Activated gamma-delta T cell treated with anti-CD3 and anti-CD28 coated beads, Interleukin-2, amount 50 U/mL, for 16 hours (primary cell): ENCODE results near the gene C1orf115.
"Not testable (repeated sequence)": the region's sequence is repeated elsewhere in the genome, so short reads cannot be mapped to it uniquely, and the experiment has no call there.

Source experiments
- DNase-seq: peaks from one replicate; pipeline ENCODE4 v3.0.0-alpha.2; 2020; ENCODE audit warnings: low read depth

The C1orf115 gene, protein sequence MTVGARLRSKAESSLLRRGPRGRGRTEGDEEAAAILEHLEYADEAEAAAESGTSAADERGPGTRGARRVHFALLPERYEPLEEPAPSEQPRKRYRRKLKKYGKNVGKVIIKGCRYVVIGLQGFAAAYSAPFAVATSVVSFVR

DNA sequence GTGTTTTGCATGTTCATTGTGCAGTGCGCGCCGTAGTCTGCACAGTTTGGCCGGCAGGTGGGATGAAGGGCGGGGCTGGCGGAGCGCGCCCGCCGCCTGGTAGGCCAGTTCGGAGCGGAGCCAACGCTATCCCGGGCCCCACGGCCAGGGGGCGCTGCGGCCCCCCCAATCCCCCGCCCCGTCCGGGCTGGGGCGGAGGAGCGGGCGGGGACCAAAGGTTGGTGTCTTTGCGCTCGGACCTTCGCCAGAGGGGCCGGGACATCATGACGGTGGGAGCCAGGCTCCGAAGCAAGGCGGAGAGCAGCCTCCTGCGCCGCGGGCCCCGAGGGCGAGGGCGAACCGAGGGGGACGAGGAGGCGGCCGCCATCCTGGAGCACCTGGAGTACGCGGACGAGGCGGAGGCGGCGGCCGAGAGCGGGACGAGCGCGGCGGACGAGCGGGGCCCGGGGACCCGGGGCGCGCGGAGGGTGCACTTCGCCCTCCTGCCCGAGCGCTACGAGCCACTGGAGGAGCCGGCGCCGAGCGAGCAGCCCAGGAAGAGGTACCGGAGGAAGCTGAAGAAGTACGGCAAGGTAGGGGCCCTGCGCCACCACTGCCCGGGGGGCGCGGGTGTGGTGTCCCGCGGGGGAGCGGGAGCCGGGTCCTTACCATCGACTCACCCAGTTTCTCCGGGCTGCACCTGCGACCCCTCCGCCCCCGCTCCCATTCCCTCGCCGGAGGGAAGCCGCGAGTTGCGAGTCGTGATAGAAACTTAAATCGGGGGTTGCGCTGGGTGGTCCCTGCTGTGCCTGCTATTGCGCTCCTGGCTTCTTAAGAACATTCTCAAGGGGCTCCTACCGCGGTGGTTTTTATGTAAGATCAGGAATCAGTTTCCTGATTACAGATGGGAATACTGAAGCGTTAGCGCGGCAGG is at the start of gene C1orf115:
Gene C1orf115 (plus strand): TSS at position 224 of the 913 bp plus-strand sequence. CDS start 40 bp downstream, at position 264.
- peak; percentile 40 for DNase-seq

- DNase-seq = no peak
Observed at GRCh38 chr1:220642285-220642684, 47.9 kb upstream of the C1orf115 start.

DNA sequence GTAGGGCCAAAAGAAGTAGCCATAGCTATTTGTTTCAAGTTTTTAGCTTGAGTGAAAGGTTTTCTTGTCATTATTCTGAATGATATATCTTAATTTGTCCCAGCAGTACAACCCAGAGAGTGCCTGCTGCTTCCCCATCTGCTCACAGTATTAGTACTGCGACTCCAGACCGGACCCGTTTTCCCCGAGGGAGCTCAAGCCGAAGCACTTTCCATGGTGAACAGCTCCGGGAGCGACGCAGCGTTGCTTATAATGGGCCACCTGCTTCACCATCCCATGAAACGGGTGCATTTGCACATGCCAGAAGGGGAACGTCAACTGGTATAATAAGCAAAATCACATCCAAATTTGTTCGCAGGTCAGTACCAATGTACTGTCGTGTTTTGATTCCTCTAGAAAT is 37.2 kb upstream of the C1orf115 start:
- no peak for DNase-seq

- DNase-seq = no peak
Observed at GRCh38 chr1:220655509-220655908, 34.7 kb upstream of the C1orf115 start.

GRCh38 chr1:220655961-220656740 is 34.0 kb upstream of the C1orf115 start:
- DNase-seq = no peak

- DNase-seq = no peak
Observed at GRCh38 chr1:220666349-220666748, 23.8 kb upstream of the C1orf115 start.

- no peak for DNase-seq
Observed at GRCh38 chr1:220669005-220669404, 21.2 kb upstream of the C1orf115 start.

GRCh38 chr1:220670365-220670764 is 19.8 kb upstream of the C1orf115 start:
- no peak for DNase-seq

DNA sequence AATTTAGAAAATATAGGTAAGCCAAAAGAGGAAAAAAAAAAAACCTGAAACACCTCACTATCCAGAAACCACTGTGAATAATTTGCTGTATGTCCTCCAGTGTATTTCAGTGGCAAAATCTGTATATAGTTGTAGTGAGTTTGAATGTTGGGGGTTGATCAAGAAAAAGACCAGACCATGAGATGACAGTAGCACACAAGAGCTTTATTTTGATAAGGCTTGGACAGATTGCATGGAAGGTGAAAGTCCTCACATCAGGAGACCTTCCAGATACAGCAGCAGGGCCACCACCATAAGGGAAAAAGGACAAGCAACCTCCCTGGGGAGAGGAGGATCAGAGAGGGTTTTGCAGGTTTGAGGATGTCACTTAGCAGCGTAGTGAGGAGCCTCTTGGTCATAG is 16.2 kb upstream of the C1orf115 start:
- no peak for DNase-seq

DNA sequence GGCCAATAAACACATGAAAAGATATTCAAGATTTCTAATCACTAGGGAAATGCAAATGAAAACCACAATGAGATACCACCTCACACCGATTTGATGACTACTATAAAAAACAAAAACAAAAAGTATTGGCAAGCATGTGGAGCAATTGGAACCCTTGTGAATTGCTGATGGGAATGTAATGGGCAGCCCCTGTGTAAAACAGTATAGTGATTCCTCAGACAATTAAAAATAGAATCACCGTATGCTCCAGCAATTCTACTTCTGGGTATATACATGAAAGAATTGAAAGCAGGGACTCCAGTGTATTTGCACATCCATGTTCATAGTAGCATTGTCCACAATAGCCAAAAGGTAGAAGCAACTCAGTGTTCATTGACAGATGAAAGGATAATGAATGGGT is 12.9 kb upstream of the C1orf115 start:
- DNase-seq = no peak

GRCh38 chr1:220680085-220680687 is 10.0 kb upstream of the C1orf115 start:
- DNase-seq = no peak

DNA sequence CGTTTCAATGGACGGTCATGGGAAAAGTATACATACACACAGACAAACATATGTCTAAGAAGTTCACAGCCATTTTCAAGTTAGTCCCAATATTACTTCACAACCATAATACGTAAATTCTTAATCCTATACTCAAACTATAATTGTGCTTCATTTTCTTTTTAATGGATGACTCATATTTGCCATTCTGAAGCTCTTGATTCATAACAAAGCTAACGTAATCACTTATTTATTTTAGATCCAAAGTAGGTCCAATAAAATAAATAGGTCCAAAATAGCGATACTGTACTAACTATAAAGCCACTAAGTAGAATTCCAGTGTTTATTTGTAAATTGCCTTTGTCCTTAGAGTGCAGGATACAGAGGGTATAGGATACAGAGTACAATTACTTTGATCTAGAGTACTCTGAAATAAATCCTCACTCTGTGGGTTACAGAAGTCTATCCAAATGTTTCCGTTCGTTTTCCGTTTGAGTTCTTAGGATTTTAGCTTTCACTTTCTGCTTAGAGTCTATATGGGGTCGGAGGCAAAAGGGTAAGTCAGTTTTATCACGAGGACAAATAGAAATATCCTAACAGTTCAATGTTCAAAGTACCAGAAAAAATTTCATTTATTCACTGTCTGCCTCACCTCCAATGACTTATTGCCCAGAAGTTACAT is 8.8 kb upstream of the C1orf115 start:
- no peak for DNase-seq

GRCh38 chr1:220682901-220683576 is 7.1 kb upstream of the C1orf115 start:
- no peak for DNase-seq

DNA sequence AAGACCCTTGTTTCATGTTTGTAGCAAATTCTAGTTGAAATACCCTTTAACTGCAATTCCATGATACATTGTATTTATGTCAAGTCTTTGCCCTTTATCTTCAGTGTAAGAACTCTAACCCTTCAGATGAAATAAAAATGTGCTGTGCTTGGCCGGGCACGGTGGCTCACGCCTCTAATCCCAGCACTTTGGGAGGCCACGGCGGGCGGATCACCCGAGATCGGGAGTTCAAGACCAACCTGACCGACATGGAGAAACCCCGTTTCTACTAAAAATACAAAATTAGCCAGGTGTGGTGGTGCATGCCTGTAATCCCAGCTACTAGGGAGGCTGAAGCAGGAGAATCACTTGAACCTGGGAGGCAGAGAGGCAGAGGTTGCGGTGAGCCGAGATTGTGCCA is 6.4 kb upstream of the C1orf115 start:
- DNase-seq = not testable (repeated sequence)

DNA sequence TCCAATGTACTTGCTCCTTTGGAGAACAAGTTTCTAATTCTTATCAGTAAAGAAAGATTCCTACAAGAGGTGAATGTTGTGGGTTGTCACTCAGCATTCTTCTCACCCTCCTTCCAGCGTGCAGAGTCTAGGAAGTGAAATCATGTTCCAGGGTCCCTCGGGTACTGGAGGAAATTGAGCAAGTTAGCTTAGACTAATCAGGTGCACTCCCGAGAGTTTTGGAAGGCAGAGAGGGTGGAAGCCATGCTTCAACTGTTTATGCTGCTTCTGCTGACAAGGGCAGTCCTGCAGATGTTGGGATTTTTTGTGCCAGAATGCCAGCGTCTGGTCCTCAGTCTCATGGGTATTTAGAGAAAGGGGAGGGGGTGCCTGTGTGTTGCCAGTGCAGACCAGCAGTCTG is 5.3 kb upstream of the C1orf115 start:
- no peak for DNase-seq

GRCh38 chr1:220685879-220686278 is 4.3 kb upstream of the C1orf115 start:
- DNase-seq = no peak

DNA sequence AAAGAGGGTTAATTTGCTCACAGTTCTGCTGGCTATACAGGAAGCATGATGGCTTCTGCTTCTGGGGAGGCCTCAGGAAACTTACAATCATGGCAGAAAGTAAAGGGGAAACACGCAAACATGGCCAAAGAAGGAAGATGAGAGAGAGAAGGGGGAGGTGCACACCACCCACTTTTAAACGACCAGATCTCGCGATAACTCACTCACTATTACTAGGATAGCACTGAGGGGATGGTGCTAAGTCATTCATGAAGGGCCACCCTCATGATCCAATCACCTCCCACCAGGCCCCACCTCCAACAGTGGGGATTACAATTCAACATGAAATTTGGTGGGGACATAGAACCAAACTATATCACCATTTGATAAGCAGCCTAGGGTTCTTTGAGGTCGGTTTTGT is 2.4 kb upstream of the C1orf115 start:
- DNase-seq = no peak

- no peak for DNase-seq
Observed at GRCh38 chr1:220689666-220690065, 497 bp upstream of the C1orf115 start.

GRCh38 chr1:220691053-220691684 is 1.0 kb downstream of the C1orf115 start:
- no peak for DNase-seq

DNA sequence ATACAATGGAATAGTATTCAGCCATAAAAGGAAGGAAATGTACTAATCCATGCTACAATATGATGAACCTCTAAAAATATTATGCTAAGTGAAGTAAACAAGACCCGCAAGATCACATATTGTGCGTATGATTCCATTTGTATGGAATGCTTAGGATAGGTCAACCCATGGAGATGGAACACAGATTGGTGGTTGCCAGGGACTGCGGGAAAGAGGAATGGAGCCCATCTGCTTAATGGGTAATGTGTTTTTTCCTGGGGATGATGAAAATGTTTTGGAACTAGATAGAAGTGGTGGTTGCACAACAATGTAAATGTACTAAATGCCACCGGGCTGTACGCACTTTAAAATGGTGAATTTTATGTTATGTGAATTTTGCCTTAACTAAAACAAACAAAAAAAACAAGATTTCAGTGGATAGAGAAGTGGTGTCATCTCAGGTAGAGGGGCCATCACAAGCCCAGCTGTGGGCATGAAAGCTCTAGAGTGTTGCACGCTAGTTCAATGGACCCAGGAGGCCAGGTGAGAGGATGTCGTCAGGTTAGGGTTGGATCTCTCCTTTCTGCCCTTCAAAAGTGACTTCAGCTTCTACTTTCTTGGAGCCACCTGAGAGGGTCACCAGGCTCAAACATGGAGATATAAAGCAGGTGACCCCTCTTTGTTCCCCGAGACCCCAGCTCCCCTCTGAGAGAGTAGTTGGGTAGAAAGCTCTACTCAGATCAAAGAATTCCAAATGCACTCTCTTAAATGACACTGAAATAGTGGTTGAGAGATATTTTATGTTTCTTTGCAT is 2.5 kb downstream of the C1orf115 start:
- no peak for DNase-seq
